Dermis blood vessel endothelial cell (primary cell): ENCODE data around the gene GVQW3. TPM values are rescaled to one million over a fixed set of nuclear protein-coding genes. Genes with fewer than 3 reads are reported as not detected.

Source experiments
- DNase-seq: peaks from one replicate; pipeline ENCODE4 v3.0.0; 2010
- total RNA-seq: library from RNA; depleted of rRNA; stranded (reverse); fragments of >200 nt; gene quantifications from 2 replicates; pipeline ENCODE4 v1.2.3, GENCODE V29; 2014

Gene GVQW3
- total RNA-seq, 1 donor from 2014 or later: 0.68 TPM

DNA sequence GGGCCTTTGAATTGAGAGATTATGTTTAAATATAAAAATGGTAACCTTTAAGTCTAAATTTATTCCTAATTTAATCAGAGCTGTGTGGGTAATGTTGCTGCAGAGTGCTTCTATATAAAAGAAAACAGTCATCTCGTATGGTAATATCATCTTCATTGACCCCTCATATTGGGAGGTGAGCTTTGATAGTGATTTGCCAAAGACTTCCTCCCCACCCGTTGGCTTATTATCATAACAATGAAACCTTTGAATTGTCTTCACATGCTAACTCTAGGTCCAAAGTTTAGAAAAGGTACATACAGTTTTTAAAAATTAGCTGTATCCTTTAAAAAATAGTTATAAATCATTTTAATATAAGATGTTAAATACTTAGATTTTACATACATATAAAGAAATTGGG, 67.4 kb downstream of the GVQW3 start:
- DNase-seq: no peak

- no peak for DNase-seq
Observed at GRCh38 chr11:76453248-76453647, 72.1 kb downstream of the GVQW3 start.

DNA sequence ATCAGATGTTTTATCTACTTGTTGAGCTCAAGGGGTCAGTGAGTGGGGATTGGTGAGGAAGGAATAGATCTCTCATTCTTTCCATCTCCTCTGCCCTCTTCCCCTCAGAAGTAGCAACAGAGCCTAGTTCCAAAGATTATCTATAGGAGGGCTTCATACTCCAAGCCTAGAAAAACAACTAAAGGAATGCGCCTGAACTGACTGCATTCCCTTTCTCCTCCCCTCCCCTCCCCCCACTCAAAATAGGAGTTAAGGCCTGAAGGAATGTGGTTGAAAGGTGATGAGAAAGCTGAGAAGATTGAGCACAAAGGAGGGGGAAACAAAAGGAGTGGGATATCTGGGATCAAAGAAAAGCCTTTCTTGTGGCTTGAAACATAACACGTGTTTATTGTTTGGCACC, 74.2 kb downstream of the GVQW3 start:
- DNase-seq: no peak

DNA sequence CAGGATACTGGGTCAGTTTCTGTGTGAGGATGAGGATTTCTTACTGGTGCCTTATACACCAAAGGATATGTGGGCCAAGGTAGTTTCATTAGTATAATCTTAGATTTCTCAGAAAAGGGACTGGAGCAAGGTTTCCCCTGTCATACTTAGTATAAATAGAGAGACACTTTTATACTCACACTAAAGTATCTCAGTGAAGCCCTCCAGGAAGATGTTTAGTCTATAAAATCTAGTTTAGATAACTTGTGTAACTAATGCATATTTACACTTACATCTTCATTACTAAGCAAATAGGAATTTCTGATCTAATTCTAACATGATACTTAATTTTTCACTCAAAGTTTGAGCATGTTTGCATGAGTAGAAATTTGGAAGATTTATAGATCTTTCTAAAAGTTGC, 74.8 kb downstream of the GVQW3 start:
- DNase-seq: no peak

GRCh38 chr11:76456571-76456970, 75.4 kb downstream of the GVQW3 start:
- no peak for DNase-seq

Other genes starting within 250 kb of the GVQW3 start
- 0.09 TPM in 1 of 2 replicates, not detected in the other for gene WNT11, start 174.8 kb upstream of the GVQW3 start, total RNA-seq
- 48.8 and 49.0 TPM in 2 replicates for gene THAP12, start 191 bp upstream of the GVQW3 start, total RNA-seq
- gene EMSY, start 63.7 kb downstream of the GVQW3 start, total RNA-seq: 9.6 and 21.4 TPM in 2 replicates